ENCODE results near the gene LPA.
"Not testable (repeated sequence)": the region's sequence is repeated elsewhere in the genome, so short reads cannot be mapped to it uniquely, and the experiment has no call there.

- TF ChIP-seq, protein P1, sequence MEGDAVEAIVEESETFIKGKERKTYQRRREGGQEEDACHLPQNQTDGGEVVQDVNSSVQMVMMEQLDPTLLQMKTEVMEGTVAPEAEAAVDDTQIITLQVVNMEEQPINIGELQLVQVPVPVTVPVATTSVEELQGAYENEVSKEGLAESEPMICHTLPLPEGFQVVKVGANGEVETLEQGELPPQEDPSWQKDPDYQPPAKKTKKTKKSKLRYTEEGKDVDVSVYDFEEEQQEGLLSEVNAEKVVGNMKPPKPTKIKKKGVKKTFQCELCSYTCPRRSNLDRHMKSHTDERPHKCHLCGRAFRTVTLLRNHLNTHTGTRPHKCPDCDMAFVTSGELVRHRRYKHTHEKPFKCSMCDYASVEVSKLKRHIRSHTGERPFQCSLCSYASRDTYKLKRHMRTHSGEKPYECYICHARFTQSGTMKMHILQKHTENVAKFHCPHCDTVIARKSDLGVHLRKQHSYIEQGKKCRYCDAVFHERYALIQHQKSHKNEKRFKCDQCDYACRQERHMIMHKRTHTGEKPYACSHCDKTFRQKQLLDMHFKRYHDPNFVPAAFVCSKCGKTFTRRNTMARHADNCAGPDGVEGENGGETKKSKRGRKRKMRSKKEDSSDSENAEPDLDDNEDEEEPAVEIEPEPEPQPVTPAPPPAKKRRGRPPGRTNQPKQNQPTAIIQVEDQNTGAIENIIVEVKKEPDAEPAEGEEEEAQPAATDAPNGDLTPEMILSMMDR (IDR thresholded peaks at IDR 0.05; ENCODE audit: poor library complexity), result not testable (repeated sequence)
- TF ChIP-seq EZH2phosphoT487 (IDR thresholded peaks at IDR 0.05; ENCODE audit: low read depth, severe bottlenecking, unreplicated experiment), result not testable (repeated sequence)
Observed at GRCh38 chr6:160708993-160709392, 44.9 kb upstream of the LPA start.

Data from hepatocyte (in vitro differentiated cells).